Thyroid gland (tissue), 4 donors: Measurements from ENCODE around the gene ABHD14A.

Source experiments
- CTCF ChIP-seq, 6 experiments: fragments of 200-600 bp in 3 of 6; fragments of 450-650 bp in 3 of 6; sonication (generic) in 3 of 6; IDR thresholded peaks; one replicate each; pipeline ENCODE4 v1.5.1; 2016 to 2019; ENCODE audit warnings: antibody characterized with exemption in 6 of 6, mild to moderate bottlenecking in 2 of 6, inconsistent platforms in 1 of 6, moderate library complexity in 1 of 6
- POLR2A ChIP-seq, 2 donors: fragments of 450-650 bp; IDR thresholded peaks; one replicate each; pipeline ENCODE4 v1.6.1; 2017; ENCODE audit warnings: antibody characterized with exemption in 2 of 2, mild to moderate bottlenecking in 2 of 2, moderate library complexity in 1 of 2

- no peak for TF ChIP-seq CTCF (IDR thresholded peaks at IDR 0.05)
- no peak for TF ChIP-seq POLR2A (IDR thresholded peaks at IDR 0.05)
These were observed 27.5 kb upstream of the ABHD14A start for GRCh38 chr3:51947215-51947900.
